GM12878 (cell line): ENCODE results near the gene POU5F1. TPM values are rescaled to one million over a fixed set of nuclear protein-coding genes. Genes with fewer than 3 reads are reported as not detected.

Experiments used
- CUX1 ChIP-seq: IDR thresholded peaks from 2 replicates; pipeline ENCODE4 v1.6.1; 2012; ENCODE audit warnings: improper control_type of control experiment, low read depth, low read length; ENCODE audit not compliant: insufficient replicate concordance
- MLLT1 ChIP-seq: fragments of 450-650 bp; IDR thresholded peaks from 2 replicates; pipeline ENCODE4 v1.6.1; 2016; ENCODE audit warnings: mild to moderate bottlenecking
- polyA plus RNA-seq, 11 experiments: library from polyadenylated mRNA; depleted of rRNA in 4 of 11; unstranded in 6 of 11; stranded (reverse) in 5 of 11; fragments of >200 nt; fragmentation: Nextera tagmentation in 4 of 11; fragmentation: Illumina TruSeq in 1 of 11; extraction: Ambion mirVana in 4 of 11; extraction: Trizol in 1 of 11; gene quantifications; 1 replicate in 1 of 11; 2 replicates in 10 of 11; pipeline versions ENCODE4 v1.2.1 to v1.2.3, GENCODE V29; 2011 to 2016; ENCODE audit warnings: inconsistent platforms in 2 of 11, missing spikeins in 2 of 11, low read depth in 1 of 11
- total RNA-seq, 4 experiments: library from RNA; depleted of rRNA in 3 of 4; stranded (reverse); fragments of >200 nt in 3 of 4; fragmentation: Illumina TruSeq in 1 of 4; extraction: Trizol in 1 of 4; gene quantifications; 2 replicates each; pipeline versions ENCODE4 v1.2.1 to v1.2.3, GENCODE V29; 2013 to 2021

POU5F1 gene
- total and polyA plus RNA-seq, 10 of the 15 experiments (the other 5 are each of a cell fraction or from before 2014, with no cell fraction given) = 1.4 to 5.5 (median 3.2) TPM

DNA sequence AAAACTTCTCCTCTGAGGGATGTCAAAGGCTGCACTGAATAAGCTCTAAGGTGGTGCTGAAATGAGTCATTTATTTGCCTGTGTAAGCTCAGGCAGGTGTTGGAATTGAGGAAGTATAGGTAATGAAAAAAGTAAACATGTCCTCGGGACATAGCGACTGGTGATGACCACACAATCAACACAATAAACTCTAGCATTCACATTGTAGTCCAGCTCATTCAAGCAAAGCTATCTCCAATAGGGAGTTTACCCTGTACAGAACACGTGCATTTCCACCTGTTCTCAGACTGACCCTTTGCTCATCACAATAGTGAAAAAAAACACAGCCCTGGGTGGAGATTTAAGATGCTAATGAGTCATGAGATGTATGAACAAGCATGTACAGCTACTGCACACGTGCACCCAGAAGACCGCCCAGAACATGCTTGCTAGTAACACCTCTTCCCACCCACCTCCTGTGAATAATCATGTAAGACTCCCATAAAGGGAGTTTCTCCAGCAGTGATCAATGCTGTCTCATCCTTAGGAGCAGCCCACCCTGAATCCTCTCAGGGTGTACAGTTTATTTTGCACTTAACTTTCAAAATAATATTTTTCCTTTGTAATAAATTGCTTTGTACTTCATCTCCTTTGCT, 33.0 kb upstream of the POU5F1 start (continued):
- TF ChIP-seq CUX1 = peak; percentile 52
- no peak for TF ChIP-seq MLLT1
